Colonic mucosa (tissue), 4 donors: ENCODE data around the gene WASL. TPM values are rescaled to one million over a fixed set of nuclear protein-coding genes. Genes with fewer than 3 reads are reported as not detected.

Experiments
- DNase-seq: peaks from one replicate; pipeline ENCODE4 v3.0.0-alpha.2; 2020
- H3K27ac ChIP-seq: fragments of 200-600 bp; one replicate; pipeline ENCODE4 v1.8.0; 2021
- H3K27me3 ChIP-seq: fragments of 200-600 bp; one replicate; pipeline ENCODE4 v1.8.0; 2021
- H3K36me3 ChIP-seq: fragments of 200-600 bp; one replicate; pipeline ENCODE4 v1.8.0; 2021
- H3K4me1 ChIP-seq: fragments of 200-600 bp; one replicate; pipeline ENCODE4 v1.8.0; 2021; ENCODE audit warnings: mild to moderate bottlenecking
- H3K4me3 ChIP-seq: fragments of 200-600 bp; one replicate; pipeline ENCODE4 v1.8.0; 2021
- H3K9ac ChIP-seq, 2 donors: one replicate each; pipeline ENCODE4 v1.7.0; 2013; ENCODE audit warnings: control low read depth in 2 of 2, low read depth in 2 of 2, low read length in 2 of 2
- H3K9me3 ChIP-seq: fragments of 200-600 bp; one replicate; pipeline ENCODE4 v1.8.0; 2021
- CTCF ChIP-seq: fragments of 200-600 bp; IDR thresholded peaks from one replicate; pipeline ENCODE4 v1.8.0; 2022; ENCODE audit warnings: antibody characterized with exemption, mild to moderate bottlenecking
- intact Hi-C: fragments of 100-400 bp; cut with DNase I; formaldehyde crosslinking; loops from one replicate; pipeline ENCODE4 v1.14.1; 2022
- total RNA-seq, 2 donors: library from RNA; stranded (reverse); fragmentation: NEBNext Ultra II Directional in 1 of 2; extraction: Animal tissue kit (Norgen Biotek cat#: 25700) in 1 of 2; gene quantifications; one replicate each; pipeline ENCODE4 v1.2.1, GENCODE V29; 2021
- donor health status: healthy.
- donor health status: DM: no; HTN: no; CAD: no.
- donor health status: DM: no; HTN: no; CAD: no.

Gene WASL
- total RNA-seq, 2 donors from 2014 or later, result 54.9 to 126 TPM

- no peaks in the 10 kb centered on the region for H3K9me3 ChIP-seq
- H3K27ac ChIP-seq, result no peak overlapping the region
- H3K4me1 ChIP-seq, result no peaks in the 10 kb centered on the region
- no peak overlapping the region for H3K4me3 ChIP-seq
- no peaks in the 10 kb centered on the region for H3K36me3 ChIP-seq
- no peak for TF ChIP-seq CTCF
- intact Hi-C loops, result no loop called here
- H3K27me3 ChIP-seq, result no peaks in the 10 kb centered on the region
- no peak overlapping the region for H3K9ac ChIP-seq
- DNase-seq, result no peak
Measured at GRCh38 chr7:123632808-123633207, 116.0 kb downstream of the WASL start.

Other genes with a start within 250 kb of the WASL start
- under 1 TPM in 1 of 2 donors, not detected in 1; 0.16 TPM for gene IQUB, start 214.4 kb downstream of the WASL start, total RNA-seq
- 100 to 1,000 TPM in 1 of 2 donors, 10 to 100 TPM in 1; 86.0 to 129 TPM for gene NDUFA5, start 191.2 kb downstream of the WASL start, total RNA-seq
- not detected for gene ASB15, start 147.2 kb downstream of the WASL start, total RNA-seq
- gene LMOD2, start 93.1 kb downstream of the WASL start, total RNA-seq, result not detected
- not detected for gene HYAL4, start 96.2 kb upstream of the WASL start, total RNA-seq
- gene SPAM1, start 176.2 kb upstream of the WASL start, total RNA-seq, result not detected